ENCODE measurements around the gene HSPH1. TPM values are rescaled to one million over a fixed set of nuclear protein-coding genes. Genes with fewer than 3 reads are reported as not detected.

Gene HSPH1
- polyA plus RNA-seq, 1 donor (not counting 4 experiments of a cell fraction or from before 2014, with no cell fraction given), result 111 TPM

DNA sequence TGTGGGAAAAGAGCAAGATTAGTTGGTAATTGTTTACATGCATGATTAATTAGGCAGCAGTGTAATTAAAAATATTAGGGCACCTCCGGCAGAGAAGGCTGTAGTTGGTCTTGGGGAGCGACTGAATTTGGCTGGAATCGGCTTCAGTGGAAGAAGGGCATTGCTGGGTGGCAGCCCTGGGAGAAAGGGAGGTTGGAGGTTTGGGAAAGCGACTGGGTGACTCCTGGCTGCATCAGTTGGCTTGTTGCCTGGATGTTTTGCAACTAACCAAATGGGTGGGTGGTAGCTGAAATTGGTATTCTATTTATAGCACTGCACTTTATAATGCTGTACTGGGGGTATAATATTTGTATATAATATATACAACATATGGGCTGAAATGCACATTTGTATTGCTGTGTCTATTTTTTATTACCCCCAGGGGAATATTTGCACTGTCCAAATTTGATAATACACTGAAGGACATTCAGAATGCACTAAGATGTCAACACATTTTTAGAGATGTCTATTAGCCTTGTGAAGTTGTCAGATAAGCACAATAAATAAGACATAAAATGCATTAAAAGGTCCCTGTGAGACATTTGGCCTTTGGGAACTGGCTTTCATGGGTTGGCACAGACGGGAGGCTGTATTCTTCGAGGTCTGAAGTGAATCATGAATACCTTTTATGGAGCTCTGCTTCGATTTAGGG is 39.8 kb upstream of the HSPH1 start:
- Histone ChIP-seq H3K27ac (ENCODE audit: control insufficient read depth, insufficient read depth, low read length) (no peak overlapping the region), H3K4me1 (ENCODE audit: control insufficient read depth, extremely low read depth, insufficient read depth, low read length) (peaks cover 24% of the 10 kb centered on the region), H3K9me3 (ENCODE audit: control insufficient read depth, low read depth, low read length) (no peaks in the 10 kb centered on the region), H2AFZ (ENCODE audit: control insufficient read depth, low read length) (no peak overlapping the region), H3K9me1 (ENCODE audit: control insufficient read depth, extremely low read depth, insufficient read depth, low read length) (no peaks in the 10 kb centered on the region), H3K36me3 (ENCODE audit: control insufficient read depth in 2 of 2, extremely low read depth in 1 of 2, insufficient read depth in 2 of 2, low read length in 2 of 2) (no peaks in the 10 kb centered on the region), H3K4me2 (ENCODE audit: control insufficient read depth, extremely low read depth, insufficient read depth, low read depth, low read length) (peak overlapping the region; percentile 89), H4K20me1 (ENCODE audit: control insufficient read depth, extremely low read depth, insufficient read depth, low read length) (no peaks in the 10 kb centered on the region), H3K9ac (ENCODE audit: control insufficient read depth, extremely low read depth, insufficient read depth, low read length) (peak overlapping the region; percentile 77), H3K27me3 (ENCODE audit: control insufficient read depth, extremely low read depth, insufficient read depth, low read length) (no peaks in the 10 kb centered on the region), H3K4me3 (ENCODE audit: control insufficient read depth in 2 of 3, extremely low read depth in 1 of 3, insufficient read depth in 2 of 3, low read depth in 1 of 3, low read length in 3 of 3) (peak overlapping the region in 2 of 3 experiments; percentile 68 to 72), H3K79me2 (ENCODE audit: control insufficient read depth, insufficient read depth, low read length) (no peaks in the 10 kb centered on the region)
- TF ChIP-seq EZH2 (IDR thresholded peaks at IDR 0.05; ENCODE audit: low read length), result no peak
- TF ChIP-seq, protein P1, sequence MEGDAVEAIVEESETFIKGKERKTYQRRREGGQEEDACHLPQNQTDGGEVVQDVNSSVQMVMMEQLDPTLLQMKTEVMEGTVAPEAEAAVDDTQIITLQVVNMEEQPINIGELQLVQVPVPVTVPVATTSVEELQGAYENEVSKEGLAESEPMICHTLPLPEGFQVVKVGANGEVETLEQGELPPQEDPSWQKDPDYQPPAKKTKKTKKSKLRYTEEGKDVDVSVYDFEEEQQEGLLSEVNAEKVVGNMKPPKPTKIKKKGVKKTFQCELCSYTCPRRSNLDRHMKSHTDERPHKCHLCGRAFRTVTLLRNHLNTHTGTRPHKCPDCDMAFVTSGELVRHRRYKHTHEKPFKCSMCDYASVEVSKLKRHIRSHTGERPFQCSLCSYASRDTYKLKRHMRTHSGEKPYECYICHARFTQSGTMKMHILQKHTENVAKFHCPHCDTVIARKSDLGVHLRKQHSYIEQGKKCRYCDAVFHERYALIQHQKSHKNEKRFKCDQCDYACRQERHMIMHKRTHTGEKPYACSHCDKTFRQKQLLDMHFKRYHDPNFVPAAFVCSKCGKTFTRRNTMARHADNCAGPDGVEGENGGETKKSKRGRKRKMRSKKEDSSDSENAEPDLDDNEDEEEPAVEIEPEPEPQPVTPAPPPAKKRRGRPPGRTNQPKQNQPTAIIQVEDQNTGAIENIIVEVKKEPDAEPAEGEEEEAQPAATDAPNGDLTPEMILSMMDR (optimal IDR thresholded peaks at IDR 0.05 in 1 of 3, IDR thresholded peaks at IDR 0.05 in 1 of 3, conservative IDR thresholded peaks at IDR 0.05 in 1 of 3; ENCODE audit: extremely low read depth in 1 of 3, insufficient read depth in 2 of 3, low read length in 3 of 3), result no peak
- FAIRE-seq (no peak), DNase-seq (ENCODE audit: low read depth, low spot score) (no peak)
- dilution Hi-C loops (cut with MboI; ENCODE audit: extremely low pct_ligation_motif_present, low sequenced_read_pairs), result no loop called here

DNA sequence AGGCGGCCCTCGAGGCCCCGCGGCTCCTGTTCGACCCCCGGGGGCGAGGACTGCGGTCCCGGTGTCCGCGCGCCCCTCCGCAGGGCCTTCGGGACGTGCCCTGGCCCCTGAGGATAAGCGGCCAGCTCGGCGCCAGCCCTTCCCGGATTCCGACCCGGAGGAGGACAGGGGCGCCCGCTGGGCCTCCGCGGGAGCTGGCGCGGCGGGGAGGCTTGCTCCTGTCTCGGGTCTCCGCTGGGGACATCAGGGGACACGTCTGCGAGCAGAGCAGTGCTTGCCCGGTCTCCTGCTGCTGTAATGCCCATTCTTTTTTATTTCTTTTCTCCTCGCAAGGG is 38.9 kb upstream of the HSPH1 start:
- H3K4me3 ChIP-seq (ENCODE audit: control insufficient read depth in 2 of 3, extremely low read depth in 1 of 3, insufficient read depth in 2 of 3, low read depth in 1 of 3, low read length in 3 of 3), result peak overlapping the region; percentile 49 to 72 (median 68)
- H3K4me1 ChIP-seq (ENCODE audit: control insufficient read depth, extremely low read depth, insufficient read depth, low read length), result peaks cover 24% of the 10 kb centered on the region
- no peaks in the 10 kb centered on the region for H4K20me1 ChIP-seq (ENCODE audit: control insufficient read depth, extremely low read depth, insufficient read depth, low read length)
- no peaks in the 10 kb centered on the region for H3K9me1 ChIP-seq (ENCODE audit: control insufficient read depth, extremely low read depth, insufficient read depth, low read length)
- no peak for FAIRE-seq
- peak overlapping the region; percentile 60 for H3K27ac ChIP-seq (ENCODE audit: control insufficient read depth, insufficient read depth, low read length)
- TF ChIP-seq, protein P1 (optimal IDR thresholded peaks at IDR 0.05 in 1 of 3, IDR thresholded peaks at IDR 0.05 in 1 of 3, conservative IDR thresholded peaks at IDR 0.05 in 1 of 3; ENCODE audit: extremely low read depth in 1 of 3, insufficient read depth in 2 of 3, low read length in 3 of 3), result no peak
- no peak for TF ChIP-seq EZH2 (IDR thresholded peaks at IDR 0.05; ENCODE audit: low read length)
- peak overlapping the region; percentile 65 for H2AFZ ChIP-seq (ENCODE audit: control insufficient read depth, low read length)
- peak overlapping the region; percentile 77 for H3K9ac ChIP-seq (ENCODE audit: control insufficient read depth, extremely low read depth, insufficient read depth, low read length)
- DNase-seq (ENCODE audit: low read depth, low spot score), result no peak
- peak overlapping the region; percentile 89 for H3K4me2 ChIP-seq (ENCODE audit: control insufficient read depth, extremely low read depth, insufficient read depth, low read depth, low read length)
- H3K27me3 ChIP-seq (ENCODE audit: control insufficient read depth, extremely low read depth, insufficient read depth, low read length), result no peaks in the 10 kb centered on the region
- dilution Hi-C loops (cut with MboI; ENCODE audit: extremely low pct_ligation_motif_present, low sequenced_read_pairs), result no loop called here
- H3K36me3 ChIP-seq (ENCODE audit: control insufficient read depth in 2 of 2, extremely low read depth in 1 of 2, insufficient read depth in 2 of 2, low read length in 2 of 2), result no peaks in the 10 kb centered on the region
- H3K79me2 ChIP-seq (ENCODE audit: control insufficient read depth, insufficient read depth, low read length), result no peaks in the 10 kb centered on the region
- H3K9me3 ChIP-seq (ENCODE audit: control insufficient read depth, low read depth, low read length), result no peaks in the 10 kb centered on the region
